MM.1S (cell line): ENCODE data around the gene ADAM10.

ENCODE experiments used
- EZH2 ChIP-seq: fragments of 300-600 bp; sonication (generic); optimal IDR thresholded peaks from 2 replicates; pipeline ENCODE3; 2017; ENCODE audit warnings: low read depth, mild to moderate bottlenecking, antibody characterized with exemption, low read length, mixed read lengths
- EZH2phosphoT487 ChIP-seq: fragments of 300-600 bp; sonication (generic); IDR thresholded peaks from 2 replicates; pipeline ENCODE4 v1.6.1; 2018; ENCODE audit warnings: antibody characterized with exemption, low read length
- TF ChIP-seq, protein P1 (sequence below): fragments of 300-600 bp; sonication (generic); IDR thresholded peaks from 2 replicates; pipeline ENCODE4 v1.5.1; 2016; ENCODE audit warnings: antibody characterized with exemption, low read length, mixed read lengths

DNA sequence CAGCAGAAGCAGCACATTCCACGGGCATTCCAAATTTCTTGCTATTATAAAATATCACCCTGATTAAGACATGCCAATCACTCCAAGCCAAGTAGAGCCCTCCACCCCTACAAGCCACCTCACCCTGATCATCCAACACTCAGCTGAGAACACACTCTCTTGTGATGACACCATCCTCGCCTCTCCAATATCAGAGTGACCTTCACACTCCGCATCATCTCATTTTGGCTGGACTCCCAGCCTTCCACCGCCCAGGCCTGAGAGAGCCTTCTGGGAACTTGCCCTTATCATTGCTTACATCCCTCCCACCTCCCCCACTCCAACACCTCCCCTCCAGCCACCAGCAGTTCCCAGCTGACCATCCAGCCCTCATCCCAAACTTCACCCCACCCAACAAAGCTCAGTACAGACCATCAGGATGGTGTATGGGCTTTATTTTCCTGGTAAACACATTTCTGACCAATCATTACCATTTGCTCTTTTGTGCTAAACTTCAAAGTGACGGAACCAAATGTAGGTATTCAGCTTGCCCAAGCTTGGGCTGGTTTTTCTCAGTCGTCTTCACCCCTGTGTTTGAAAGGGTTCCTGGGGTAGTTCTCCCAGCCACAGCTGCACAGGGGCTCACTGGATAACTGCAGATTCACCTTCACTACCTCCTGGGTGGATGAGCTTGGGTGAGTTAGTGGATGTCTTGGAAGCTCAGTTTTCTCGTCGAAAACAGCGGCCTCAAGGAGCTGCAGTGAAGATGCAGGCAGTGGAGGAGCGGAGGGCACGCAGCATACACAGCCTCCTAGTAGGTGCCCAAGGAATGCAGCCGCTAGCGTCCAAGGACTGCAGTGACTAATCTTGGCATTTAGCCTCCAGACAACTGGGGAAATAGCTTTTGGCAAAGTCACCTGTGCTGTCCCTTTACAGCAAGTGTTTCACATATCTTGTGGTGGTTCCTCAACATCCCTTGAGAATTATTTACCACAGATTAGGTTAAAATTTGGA lies 202.6 kb downstream of the ADAM10 start:
- TF ChIP-seq, protein P1, sequence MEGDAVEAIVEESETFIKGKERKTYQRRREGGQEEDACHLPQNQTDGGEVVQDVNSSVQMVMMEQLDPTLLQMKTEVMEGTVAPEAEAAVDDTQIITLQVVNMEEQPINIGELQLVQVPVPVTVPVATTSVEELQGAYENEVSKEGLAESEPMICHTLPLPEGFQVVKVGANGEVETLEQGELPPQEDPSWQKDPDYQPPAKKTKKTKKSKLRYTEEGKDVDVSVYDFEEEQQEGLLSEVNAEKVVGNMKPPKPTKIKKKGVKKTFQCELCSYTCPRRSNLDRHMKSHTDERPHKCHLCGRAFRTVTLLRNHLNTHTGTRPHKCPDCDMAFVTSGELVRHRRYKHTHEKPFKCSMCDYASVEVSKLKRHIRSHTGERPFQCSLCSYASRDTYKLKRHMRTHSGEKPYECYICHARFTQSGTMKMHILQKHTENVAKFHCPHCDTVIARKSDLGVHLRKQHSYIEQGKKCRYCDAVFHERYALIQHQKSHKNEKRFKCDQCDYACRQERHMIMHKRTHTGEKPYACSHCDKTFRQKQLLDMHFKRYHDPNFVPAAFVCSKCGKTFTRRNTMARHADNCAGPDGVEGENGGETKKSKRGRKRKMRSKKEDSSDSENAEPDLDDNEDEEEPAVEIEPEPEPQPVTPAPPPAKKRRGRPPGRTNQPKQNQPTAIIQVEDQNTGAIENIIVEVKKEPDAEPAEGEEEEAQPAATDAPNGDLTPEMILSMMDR = no peak
- no peak for TF ChIP-seq EZH2
- no peak for TF ChIP-seq EZH2phosphoT487
